GM19397 (cell line): ENCODE measurements around the gene NUDT3.
A peak's percentile ranks its signal among the peaks of the same experiment; 100 is the strongest.

ENCODE experiments used
- ATAC-seq: cut with Tn5 transposase; IDR thresholded peaks from one replicate; pipeline ENCODE4 v1.9.1; 2021; ENCODE audit warnings: mild to moderate bottlenecking, moderate library complexity; ENCODE audit not compliant: unreplicated experiment

The NUDT3 gene

DNA sequence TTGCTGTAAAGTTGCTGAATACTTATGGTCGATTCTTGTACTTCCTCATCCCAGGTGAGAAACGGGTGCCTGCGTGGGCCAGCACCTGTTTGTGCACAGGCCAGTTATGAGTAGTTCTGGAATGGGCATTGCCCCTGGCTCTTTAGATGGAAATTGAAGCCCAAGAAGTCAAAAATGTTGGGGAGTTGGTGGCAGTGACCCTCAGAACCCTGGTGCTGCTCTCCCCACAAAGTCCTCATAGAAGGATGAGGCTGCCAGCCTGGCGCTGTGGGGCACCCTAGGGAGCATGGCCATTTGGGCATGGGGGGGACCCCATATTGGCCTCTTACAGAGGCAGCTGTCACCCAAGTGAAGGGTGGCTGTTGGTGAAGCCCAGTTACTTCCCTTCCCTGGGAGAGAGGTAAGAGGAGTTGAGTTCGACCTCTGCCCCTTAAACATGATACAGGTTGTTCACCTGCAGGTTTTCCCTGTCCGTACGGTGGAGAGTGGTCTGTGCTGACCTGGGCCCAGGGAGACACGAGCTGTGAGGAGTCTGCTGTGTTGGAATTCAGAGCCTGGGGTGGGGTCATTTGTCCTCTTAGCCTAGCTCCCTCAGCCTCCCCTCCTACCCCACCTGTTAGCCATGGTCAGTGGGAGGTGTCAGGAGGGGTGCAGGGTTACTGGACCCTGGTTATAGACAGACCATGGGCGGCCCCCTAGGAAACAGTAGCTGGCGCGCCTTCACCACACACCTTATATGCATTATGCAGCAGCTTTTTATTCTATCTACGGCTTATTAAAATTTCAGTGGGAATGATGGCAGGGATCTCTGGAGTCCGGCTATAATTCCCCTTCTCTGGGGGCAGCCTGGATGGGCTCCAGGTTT lies 150.9 kb downstream of the NUDT3 start:
- no peak for ATAC-seq

DNA sequence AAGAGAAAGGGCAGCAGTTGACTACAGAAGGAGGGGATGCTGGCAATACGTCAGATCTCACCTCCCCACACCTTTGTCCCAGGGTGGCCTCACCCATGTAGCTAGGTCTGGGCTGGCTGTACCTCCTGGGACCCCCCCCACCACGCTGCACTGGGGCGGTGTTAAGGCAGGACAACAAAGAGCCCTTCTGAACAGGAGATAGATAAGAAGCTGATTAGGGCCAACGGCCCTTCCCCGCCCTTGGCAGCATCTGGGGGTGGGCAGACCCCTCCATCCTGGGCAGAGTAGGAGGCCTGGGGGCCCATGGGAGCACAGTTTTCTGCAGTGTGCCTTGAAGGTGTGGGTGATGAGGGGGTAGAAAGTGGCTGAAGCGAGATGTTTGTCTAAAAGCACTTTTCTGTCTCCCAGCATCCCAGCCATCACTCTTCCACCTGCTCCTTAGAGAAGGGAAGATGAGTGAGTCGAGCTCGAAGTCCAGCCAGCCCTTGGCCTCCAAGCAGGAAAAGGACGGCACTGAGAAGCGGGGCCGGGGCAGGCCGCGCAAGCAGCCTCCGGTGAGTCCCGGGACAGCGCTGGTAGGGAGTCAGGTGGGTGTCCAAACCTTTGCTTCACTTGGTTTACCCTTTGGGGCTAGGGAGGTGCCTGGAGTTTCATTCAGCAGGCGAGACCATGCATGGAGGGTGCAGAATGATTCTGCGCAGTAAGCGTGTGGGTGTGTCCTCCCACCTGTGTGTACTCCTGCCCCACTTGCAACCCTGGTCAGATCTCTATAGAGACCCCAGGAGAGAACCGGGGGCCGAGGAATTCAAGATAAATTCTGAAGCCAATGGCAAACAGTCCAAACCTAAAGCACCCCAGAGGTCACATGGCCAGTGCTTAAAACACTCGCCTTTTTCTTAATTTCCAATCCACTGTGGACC lies 151.9 kb downstream of the NUDT3 start:
- no peak for ATAC-seq

DNA sequence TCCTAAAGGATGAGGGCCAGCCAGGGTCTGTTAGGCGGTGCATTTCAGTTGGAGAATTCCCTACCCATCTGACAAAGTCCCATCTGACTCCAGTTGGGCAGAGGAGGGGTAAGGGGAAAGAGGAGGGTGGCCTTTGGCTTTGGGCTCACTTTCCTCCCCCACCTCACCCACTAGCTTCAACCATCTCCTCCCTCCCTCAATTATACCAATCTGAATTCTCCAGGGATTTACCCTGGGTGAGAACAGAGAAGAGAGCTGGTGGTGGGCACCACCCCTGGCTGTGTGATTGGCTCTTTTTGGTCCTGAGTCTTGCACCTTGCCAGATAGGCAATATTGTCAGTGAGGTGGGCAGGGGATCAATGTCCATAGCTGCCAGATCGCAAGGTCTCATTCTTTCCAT lies 152.6 kb downstream of the NUDT3 start:
- ATAC-seq: no peak

DNA sequence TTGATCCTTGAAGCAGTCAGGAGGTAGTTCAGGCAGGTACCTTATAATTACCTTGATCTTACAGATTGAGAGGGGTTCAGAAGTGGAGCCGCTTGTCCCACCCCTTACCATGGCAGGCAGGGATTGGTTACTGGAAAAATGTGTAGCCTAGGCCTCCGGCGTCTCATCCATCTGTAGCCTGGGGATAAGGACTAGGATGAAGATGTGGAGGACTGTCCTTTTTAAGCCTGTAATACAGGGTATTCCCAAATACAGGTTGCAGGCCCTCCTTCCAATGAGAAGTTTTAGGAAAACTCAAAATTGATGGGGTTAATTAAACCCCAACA lies 153.0 kb downstream of the NUDT3 start:
- ATAC-seq: no peak

DNA sequence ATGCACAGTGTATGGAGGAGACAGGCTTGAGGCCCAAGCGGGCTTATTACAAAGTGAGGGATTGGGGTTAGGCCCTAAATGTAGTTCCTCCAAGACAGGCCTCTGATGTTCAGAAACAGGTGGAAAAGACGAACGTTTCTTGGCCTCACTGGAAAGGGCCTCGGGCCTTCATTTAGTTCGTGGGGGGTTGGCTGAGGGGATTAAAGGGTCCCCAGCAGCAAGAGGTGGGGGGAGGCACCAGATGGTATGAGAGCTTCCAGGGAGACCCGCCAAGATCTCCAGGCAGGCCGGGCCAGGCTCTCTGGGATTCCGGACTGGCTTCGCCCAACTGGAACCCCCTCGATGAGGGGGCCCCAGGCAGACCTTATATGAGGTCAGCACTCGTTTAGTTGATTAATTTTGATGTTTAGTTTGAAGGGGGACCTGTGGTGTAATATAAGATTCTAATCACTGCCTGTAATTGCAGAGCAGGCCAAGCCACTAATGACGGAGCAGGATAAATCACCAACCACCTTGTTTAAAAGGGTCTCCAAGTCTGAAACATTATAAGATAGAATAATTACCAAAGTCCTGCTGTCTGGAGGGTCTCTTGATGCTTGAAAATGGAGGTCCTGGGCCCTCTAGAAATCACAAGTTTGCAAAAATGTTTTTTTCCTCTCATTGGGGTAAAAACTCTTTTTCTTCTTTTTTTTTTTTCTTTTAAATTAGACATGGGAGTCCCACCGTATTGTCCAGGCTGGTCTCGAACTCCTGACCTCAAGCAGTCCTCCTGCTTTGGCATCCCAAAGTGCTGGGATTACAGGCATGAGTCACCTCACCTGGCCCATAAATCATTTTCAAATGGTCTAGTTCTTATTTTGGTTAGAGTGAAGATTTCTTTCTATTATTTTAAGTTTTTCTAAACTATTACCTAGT lies 153.6 kb downstream of the NUDT3 start:
- ATAC-seq: no peak

DNA sequence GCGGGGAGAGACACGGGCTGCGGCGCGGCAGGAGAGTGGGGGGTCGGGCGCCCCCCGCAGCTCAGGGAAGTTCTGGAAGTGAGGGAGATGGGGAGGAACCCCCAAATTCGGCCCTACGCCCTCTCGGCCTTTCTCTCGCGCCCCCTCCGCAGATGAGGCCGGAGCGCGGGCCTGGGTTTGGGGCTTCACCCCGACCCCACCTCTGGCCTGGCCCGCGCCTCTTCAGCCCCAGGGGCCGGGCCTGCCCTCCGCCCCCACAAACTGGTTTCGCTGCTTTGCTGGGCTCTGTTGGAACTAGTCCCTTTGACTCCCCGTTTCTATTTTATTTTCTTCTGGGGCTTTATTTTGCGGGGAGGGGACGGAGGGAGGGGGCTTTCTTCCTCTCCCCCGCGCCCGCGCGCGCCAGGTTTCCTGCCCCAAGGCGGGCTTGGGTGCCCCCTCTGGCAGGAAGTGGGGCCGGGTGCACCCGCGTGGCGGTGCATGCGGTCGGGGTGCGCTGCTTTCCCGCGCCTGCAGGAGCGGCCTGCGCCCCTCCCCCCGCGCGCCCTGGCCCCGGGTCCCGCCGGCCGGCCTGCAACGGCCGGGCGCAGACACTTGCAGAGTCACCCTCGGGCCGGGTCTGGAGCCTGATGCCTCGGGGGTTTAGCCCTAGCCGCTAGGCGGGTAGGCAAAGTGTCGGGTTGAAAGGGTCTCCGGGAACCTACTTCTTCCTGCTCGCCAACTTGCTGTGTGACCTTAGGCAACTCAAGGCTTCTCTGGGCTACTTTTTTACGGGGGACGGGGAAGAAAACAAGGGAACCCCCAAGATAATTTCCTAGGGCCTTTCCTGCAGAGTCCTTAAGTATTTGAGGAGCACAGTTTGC lies 154.5 kb downstream of the NUDT3 start:
- peak; percentile 9 for ATAC-seq

DNA sequence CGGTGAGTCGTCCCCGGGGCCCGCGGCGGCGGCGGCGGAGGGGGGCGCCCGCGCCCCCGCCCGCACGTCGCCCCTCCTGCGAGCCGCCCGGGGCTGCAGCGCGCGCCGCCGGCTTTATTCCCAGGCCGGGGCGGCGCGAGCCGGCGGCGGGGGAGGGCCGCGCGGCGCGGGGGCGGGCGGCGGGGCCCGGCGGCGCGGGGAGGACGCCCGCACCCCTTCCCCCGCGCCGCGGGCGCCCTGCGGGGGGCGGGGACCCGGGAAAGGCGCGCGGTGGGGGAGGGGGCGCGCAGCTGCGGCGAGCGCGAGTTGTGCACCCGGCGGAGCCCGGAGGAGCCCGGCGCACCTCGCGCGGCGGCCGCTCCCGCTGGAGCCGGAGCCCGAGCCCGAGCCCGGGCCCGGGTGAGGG lies 155.2 kb downstream of the NUDT3 start:
- peak; percentile 24 for ATAC-seq

DNA sequence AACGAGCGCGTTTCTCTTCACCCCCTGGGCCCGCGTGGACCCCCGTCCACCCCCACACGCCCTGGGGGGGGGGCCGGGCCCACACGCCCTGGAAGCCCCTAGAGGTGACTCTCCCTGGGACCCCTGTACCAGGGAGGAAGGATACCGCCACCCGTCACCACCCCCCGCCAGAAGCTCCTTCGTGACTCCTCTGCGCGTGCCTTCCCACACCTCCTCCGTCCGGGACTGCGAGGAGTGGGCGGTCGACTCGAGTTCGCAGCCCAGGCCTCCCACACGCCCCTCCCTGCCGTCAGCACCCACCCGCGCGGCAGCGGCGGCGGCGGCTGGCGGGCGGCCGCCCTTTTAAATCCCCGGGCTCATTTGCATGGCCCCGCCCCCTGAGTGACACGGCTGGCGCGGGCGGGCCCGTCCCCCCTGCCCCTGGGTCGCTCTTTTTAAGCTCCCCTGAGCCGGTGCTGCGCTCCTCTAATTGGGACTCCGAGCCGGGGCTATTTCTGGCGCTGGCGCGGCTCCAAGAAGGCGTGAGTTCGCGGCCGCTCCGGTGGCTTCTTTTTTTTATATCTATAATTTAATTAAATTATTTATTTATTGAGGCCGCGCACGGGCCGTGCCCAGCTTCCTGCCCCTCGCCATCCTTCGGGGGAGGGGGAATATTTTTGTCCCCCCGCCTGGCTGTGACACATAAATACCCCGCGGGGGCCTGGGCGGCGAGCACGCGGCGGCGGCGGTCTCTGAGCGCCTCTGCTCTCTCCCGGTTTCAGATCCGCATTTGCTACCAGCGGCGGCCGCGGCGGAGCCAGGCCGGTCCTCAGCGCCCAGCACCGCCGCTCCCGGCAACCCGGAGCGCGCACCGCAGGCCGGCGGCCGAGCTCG lies 155.8 kb downstream of the NUDT3 start, which contains the start of gene HMGA1:
Gene HMGA1, plus strand, starts transcription at position 431 of the 873 bp plus-strand sequence. CDS start 3,908 bp downstream, outside the sequence.
- peak; percentile 51 for ATAC-seq

DNA sequence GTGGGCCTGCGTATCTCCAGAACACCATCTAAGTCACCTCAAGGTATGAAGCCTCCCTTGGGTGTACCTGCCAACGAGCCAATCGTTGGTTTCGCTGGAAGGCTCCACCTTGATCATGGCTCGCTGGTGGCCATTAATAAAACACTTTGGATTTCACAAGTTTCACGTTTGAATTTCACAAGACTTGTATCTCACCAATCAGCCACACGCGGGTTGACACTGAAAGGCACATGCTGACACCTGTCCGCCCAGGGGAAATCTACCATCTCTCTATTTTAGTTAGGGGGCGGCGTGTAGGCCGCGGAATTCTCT lies 156.4 kb downstream of the NUDT3 start:
- peak; percentile 2 for ATAC-seq

DNA sequence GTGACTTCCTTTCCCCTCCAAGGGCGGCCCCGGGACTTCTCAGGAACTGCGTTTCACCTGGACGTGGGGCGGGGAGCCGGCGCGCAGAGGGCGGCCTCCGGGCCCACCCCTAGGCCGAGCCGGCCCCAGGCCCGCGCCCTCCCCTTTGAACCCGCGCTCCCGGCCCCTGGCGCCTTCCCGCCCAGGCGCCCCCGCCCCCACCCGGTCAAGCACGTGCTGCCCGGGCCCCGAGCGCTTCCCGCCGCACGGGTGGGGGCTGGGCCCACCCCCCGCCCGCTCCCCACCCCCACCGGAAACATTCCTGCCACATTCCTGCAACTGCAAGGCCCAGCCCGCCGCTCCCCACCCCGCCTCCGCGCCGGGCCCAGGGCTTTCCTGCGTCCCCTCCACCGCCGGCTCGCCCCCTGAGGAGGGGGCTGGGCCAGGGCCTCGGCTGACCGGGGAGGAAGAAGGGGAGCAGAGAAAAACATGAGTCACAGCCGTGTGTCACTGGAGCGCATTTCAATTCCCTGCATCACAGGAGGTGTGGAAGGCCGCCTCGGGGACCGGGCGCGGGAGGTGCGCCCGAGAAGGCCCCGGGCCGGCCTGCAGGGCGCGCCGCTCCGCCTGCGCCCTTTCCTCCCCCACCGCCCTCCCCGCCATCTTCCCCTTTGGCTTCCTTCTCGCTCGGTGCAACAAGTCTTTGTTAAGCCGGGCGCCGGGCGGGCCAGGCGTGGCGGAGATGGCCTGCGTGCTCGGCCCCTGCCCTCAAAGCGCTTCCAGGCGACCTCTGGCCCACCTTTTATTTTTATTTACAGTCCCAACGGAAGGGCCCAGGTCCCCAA lies 156.9 kb downstream of the NUDT3 start:
- no peak for ATAC-seq

DNA sequence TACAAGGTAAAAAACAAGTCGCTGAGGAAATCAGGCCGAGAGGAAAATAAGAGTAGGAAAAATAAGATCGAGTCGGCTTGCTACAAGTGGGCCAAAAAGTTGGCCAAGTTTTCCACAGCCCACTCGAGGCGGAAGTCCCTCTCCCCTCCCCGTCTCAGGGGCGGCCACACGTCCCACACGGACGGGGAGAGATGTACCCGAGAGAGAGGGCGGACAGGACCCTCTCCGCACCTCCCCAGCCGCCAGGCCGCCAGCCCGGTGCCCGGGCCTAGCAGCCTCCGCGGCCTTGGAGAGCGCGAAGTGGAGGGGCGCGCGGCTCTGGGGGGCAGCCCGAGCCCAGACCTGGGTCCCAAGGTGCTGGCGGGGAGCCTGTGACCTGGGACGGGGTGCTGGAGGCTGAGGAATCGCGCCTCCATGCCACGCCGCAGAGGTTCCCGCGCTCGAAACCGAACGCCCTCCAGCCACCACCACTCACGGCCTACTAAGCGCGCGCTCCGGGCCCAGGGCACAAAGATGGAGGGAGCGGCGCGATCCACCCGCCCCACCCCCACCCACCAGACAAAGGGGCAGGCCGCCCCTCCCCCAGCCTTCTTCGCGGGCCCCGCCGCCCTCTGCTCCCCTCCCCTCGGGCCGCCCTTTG lies 157.7 kb downstream of the NUDT3 start:
- ATAC-seq: no peak

DNA sequence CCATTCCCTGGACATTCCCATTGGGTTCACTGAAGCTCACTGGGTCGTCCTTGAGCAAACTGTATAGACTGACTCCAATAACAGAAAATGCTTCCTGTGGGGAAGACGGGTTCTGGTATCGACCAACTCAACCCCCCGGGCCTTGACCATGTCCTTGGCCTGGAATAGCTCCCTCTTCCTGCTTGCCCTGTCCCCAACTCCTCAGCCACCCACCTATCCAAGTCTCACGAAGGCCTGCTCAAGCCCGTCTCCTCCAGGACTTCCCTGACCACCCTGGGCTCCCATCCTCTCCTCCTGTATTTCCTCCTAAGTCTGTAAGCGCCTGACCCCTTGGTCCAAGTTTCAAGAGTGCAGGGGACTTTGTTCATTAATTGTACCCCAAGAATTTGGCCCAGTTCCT lies 158.6 kb downstream of the NUDT3 start:
- ATAC-seq: no peak

DNA sequence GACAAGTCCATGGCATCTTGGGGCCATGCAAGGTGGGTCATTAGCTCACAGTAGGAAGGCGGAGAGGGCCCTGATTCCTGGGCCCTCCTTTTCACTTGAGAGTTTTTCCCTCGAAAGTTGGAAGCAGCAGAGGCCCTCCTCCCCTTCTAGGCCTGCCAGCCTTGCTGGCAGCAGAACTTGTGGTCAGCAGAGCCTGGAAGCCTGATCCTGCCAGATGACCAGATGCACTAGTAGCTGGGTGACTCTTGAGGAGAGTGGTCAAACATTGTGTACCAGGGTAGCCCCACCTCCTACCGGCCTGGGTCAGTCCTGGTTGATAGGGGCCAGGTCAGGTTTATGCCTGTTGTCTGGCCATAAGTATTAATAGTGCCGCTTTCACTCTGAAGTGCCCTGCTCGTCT lies 159.6 kb downstream of the NUDT3 start:
- ATAC-seq: no peak

DNA sequence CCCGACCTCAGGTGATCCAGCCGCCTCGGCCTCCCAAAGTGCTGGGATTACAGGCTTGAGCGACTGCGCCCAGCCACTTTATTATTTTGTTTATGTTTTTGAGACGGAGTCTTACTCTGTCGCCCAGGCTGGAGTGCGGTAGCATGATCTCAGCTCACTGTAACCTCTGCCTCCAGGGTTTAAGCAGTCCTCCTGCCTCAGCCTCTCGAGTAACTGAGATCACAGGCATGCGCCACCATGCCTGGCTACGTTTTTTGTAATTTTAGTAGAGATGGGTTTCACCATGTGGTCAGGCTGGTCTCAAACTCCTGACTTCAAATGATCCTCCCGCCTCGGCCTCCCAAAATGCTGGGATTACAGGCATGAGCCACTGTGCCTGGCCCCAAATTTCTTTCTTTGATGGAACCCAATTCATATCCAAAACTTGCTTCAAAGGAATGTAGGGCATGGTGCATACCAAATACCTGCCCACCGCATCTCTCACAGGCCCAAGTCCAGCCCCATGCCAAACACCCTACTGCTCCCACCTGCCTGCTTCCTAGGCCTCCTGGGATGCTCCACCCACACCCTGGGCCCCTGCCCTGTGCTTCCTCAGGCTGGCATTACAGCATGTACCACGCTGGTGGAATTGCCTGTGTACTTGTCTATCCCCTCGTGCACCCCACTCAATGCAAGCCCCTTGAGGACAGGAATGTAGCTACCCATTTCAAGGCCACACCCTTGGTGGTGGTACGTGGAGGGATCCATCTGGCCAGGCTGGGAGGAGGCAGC lies 160.7 kb downstream of the NUDT3 start:
- ATAC-seq: no peak

DNA sequence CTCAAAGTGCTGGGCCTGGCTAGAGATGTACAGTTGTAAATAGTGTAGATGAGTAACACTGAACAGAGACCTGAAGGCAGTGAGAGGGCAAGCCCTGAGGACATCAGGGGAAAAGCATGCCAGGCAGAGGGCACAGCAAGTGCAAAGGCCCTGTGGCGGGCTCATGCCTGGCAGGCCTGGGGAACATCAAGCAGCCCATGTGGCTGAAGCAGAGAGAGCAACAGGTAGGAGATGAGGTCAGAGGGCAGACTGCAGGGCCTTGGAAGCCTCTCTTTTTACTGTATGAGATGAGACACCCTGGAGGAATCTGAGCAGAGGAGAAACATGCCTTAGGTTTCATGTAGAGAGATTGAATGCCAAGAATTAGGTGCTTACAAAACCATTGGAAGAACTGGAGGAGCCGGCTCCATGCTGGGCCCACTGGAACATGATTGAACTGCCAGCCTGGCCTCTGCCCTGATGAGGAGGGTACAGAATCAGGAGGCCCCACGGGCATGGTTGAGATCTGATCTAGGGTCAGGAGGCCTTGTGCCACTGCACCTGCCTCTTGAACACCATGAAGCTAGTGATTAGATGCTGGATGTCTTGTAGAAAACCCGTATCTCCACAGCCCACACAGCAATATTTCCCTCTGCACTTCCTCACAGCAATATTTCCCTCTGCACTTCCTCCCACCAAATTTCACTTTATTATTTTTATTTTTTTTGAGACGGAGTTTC lies 161.7 kb downstream of the NUDT3 start:
- ATAC-seq: no peak

DNA sequence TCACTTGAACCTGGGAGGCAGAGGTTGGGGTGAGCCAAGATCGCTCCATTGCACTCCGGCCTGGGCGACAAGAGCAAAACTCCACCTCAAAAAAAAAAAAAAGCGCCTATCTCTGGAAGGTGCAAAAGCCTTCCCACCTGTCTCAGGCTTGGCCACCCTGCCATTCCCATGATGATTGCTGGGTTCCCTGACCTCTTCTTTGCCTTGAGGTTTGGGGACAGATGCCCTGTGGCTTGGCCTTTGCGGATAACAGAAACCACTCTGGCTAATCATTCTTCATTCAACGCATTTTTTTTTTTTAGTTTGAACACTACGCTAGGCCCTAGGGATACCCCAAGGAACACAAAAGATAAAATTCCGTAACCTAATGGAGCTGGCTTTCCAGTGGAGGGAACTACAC lies 162.6 kb downstream of the NUDT3 start:
- ATAC-seq: no peak
